GM19351 (cell line): ENCODE data around the gene PHAX.
"Not testable (repeated sequence)": the region's sequence is repeated elsewhere in the genome, so short reads cannot be mapped to it uniquely, and the experiment has no call there.

Experiments
- ATAC-seq: cut with Tn5 transposase; IDR thresholded peaks from one replicate; pipeline ENCODE4 v1.9.1; 2021; ENCODE audit warnings: mild to moderate bottlenecking, moderate library complexity; ENCODE audit not compliant: unreplicated experiment

The PHAX gene

GRCh38 chr5:126600631-126601511, at the start of gene PHAX:
Gene PHAX, plus strand, starts transcription at chr5:126600947. Its CDS starts 16 bp downstream, at chr5:126600963.
- peak; percentile 91 for ATAC-seq

GRCh38 chr5:126552614-126553013, 48.1 kb upstream of the PHAX start:
- no peak for ATAC-seq

- ATAC-seq: not testable (repeated sequence)
Observed at GRCh38 chr5:126555101-126555500, 45.6 kb upstream of the PHAX start.

- ATAC-seq: no peak
Observed at GRCh38 chr5:126561908-126562307, 38.8 kb upstream of the PHAX start.

GRCh38 chr5:126562823-126563222, 37.9 kb upstream of the PHAX start:
- peak; percentile 92 for ATAC-seq

GRCh38 chr5:126568206-126568755, 32.5 kb upstream of the PHAX start:
- no peak for ATAC-seq

GRCh38 chr5:126575644-126576043, 25.1 kb upstream of the PHAX start:
- ATAC-seq: no peak

- ATAC-seq: no peak
Observed at GRCh38 chr5:126576974-126577373, 23.8 kb upstream of the PHAX start.

- no peak for ATAC-seq
Observed at GRCh38 chr5:126577415-126577814, 23.3 kb upstream of the PHAX start.

- ATAC-seq: no peak
Observed at GRCh38 chr5:126579716-126580115, 21.0 kb upstream of the PHAX start.

- ATAC-seq: no peak
Observed at GRCh38 chr5:126583761-126584160, 17.0 kb upstream of the PHAX start.

GRCh38 chr5:126587551-126588390, 13.0 kb upstream of the PHAX start:
- ATAC-seq: no peak

GRCh38 chr5:126589536-126590297, 11.0 kb upstream of the PHAX start:
- no peak for ATAC-seq

GRCh38 chr5:126591549-126591948, 9.2 kb upstream of the PHAX start:
- no peak for ATAC-seq

- ATAC-seq: peak; percentile 72
Observed at GRCh38 chr5:126594748-126595485, 5.8 kb upstream of the PHAX start, which contains the start of gene ALDH7A1. Gene ALDH7A1, minus strand, starts transcription at chr5:126595219. Its CDS starts 21 bp downstream, at chr5:126595198.

- peak; percentile 8 for ATAC-seq
Observed at GRCh38 chr5:126595486-126596083, 5.2 kb upstream of the PHAX start.

- ATAC-seq: no peak
Observed at GRCh38 chr5:126597156-126597555, 3.6 kb upstream of the PHAX start.

GRCh38 chr5:126599499-126599898, 1.2 kb upstream of the PHAX start:
- ATAC-seq: no peak

GRCh38 chr5:126599971-126600630, 646 bp upstream of the PHAX start:
- ATAC-seq: not testable (repeated sequence)
